ENCODE results near the gene KIF4A. TPM values are rescaled to one million over a fixed set of nuclear protein-coding genes. Genes with fewer than 3 reads are reported as not detected.
"Not testable (repeated sequence)": the region's sequence is repeated elsewhere in the genome, so short reads cannot be mapped to it uniquely, and the experiment has no call there.

The KIF4A gene
- total RNA-seq, 2 experiments from 2014 or later: 19.5 to 22.3 TPM

DNA sequence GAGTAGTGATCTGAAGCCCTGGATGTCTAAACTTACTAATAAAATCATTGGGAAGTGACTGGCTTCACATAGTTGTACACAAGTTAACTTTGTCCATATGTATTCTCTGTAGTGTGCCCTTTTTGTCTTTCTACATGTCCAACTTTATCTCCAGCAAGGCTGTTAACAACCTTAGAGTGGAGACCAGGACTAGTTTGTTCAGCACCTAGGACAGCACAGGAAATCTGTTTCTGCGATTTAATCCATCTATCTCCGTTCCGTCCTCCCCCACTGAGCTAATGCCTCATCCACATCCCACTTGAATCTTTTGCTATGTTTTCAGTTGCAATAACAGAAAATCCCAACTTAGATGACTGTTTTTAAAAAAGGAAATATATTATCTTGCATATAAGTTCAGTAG is 25.1 kb upstream of the KIF4A start:
- ATAC-seq (no peak), DNase-seq (no peak)
- H3K4me1 Mint-ChIP-seq (ENCODE audit: low read depth): no peaks in the 10 kb centered on the region
- TF ChIP-seq, protein P1, sequence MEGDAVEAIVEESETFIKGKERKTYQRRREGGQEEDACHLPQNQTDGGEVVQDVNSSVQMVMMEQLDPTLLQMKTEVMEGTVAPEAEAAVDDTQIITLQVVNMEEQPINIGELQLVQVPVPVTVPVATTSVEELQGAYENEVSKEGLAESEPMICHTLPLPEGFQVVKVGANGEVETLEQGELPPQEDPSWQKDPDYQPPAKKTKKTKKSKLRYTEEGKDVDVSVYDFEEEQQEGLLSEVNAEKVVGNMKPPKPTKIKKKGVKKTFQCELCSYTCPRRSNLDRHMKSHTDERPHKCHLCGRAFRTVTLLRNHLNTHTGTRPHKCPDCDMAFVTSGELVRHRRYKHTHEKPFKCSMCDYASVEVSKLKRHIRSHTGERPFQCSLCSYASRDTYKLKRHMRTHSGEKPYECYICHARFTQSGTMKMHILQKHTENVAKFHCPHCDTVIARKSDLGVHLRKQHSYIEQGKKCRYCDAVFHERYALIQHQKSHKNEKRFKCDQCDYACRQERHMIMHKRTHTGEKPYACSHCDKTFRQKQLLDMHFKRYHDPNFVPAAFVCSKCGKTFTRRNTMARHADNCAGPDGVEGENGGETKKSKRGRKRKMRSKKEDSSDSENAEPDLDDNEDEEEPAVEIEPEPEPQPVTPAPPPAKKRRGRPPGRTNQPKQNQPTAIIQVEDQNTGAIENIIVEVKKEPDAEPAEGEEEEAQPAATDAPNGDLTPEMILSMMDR (IDR thresholded peaks at IDR 0.05): no peak
- H3K9me3 Mint-ChIP-seq: no peaks in the 10 kb centered on the region
- H3K4me3 Mint-ChIP-seq: no peak overlapping the region
- intact Hi-C loops (cut with micrococcal nuclease): loop anchor here (5.0 kb wide), 1 partner anchor 67 kb away; no protein-coding TSS in a partner anchor
- ChIA-PET CTCF (no interaction called here), POLR2A (no interaction called here)
- no peaks in the 10 kb centered on the region for H3K36me3 Mint-ChIP-seq (ENCODE audit: low read depth)
- H3K27ac Mint-ChIP-seq: no peak overlapping the region
- no peaks in the 10 kb centered on the region for H3K27me3 Mint-ChIP-seq

DNA sequence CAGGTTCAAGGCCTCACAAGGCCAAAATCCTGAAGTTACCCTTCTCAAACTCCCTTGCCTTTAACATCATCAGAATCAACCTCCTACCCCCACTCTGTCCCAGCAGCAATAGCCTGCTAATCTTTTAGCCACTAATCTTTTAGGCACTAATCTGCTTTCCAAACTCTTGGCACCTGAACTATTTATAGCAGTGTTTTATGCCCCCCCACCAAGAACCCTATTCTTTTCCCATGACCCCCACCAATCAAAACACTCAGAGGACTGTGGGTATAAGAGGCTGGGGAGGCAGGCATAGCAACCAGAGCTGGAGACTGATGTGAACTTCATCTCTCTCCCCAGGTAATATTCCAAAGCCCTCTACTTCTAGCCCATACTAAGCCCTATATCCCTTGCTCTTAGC is 21.9 kb upstream of the KIF4A start, which contains the start of gene ARR3:
Gene ARR3 (plus strand): TSS at position 301 of the 400 bp plus-strand sequence. CDS start 1,052 bp downstream, outside the sequence.
- ATAC-seq (no peak), DNase-seq (no peak)
- no peak within 1 kb of the TSS for H3K27ac Mint-ChIP-seq
- ChIA-PET POLR2A (no interaction called here), CTCF (no interaction called here)
- H3K36me3 Mint-ChIP-seq (ENCODE audit: low read depth): no peaks in the 10 kb centered on the region
- H3K4me1 Mint-ChIP-seq (ENCODE audit: low read depth): no peaks in the 10 kb centered on the region
- TF ChIP-seq, protein P1 (IDR thresholded peaks at IDR 0.05): no peak
- H3K9me3 Mint-ChIP-seq: no peaks in the 10 kb centered on the region
- intact Hi-C loops (cut with micrococcal nuclease): no loop called here
- no peak within 1 kb of the TSS for H3K4me3 Mint-ChIP-seq
- no peaks in the 10 kb centered on the region for H3K27me3 Mint-ChIP-seq

- POLR2A ChIA-PET; H3K36me3 Mint-ChIP-seq (ENCODE audit: low read depth); intact Hi-C loops (cut with micrococcal nuclease); H3K27ac Mint-ChIP-seq; H3K4me1 Mint-ChIP-seq (ENCODE audit: low read depth); H3K9me3 Mint-ChIP-seq; H3K4me3 Mint-ChIP-seq; CTCF ChIA-PET; H3K27me3 Mint-ChIP-seq; DNase-seq; ATAC-seq: not testable (repeated sequence)
Measured at GRCh38 chrX:70274029-70274428, 15.9 kb upstream of the KIF4A start.

DNA sequence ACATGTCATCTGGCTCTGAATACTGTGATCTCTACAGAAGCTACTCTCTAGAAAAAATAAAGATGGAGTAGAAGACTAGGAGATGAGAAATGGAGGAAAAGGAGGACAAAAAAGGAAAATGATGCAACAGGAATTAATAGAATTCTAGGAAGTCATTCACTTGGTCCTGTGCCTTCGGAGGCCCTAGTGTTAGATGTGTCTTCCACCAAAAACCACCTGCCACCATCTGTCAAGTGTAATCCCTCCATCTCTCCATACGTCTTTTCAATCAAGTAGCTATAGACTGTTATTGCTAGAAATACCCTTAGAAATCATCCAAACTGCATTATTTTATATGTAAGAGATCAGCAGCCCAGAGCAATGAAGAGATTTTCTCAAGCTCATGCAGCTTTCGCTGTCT is 10.8 kb upstream of the KIF4A start:
- Mint-ChIP-seq H3K27me3 (no peaks in the 10 kb centered on the region), H3K27ac (no peak overlapping the region), H3K4me1 (ENCODE audit: low read depth) (no peaks in the 10 kb centered on the region), H3K9me3 (no peaks in the 10 kb centered on the region), H3K4me3 (no peak overlapping the region), H3K36me3 (ENCODE audit: low read depth) (peaks cover 11% of the 10 kb centered on the region)
- DNase-seq (no peak), ATAC-seq (no peak)
- TF ChIP-seq, protein P1 (IDR thresholded peaks at IDR 0.05): no peak
- ChIA-PET CTCF (no interaction called here), POLR2A (no interaction called here)
- intact Hi-C loops (cut with micrococcal nuclease): no loop called here

DNA sequence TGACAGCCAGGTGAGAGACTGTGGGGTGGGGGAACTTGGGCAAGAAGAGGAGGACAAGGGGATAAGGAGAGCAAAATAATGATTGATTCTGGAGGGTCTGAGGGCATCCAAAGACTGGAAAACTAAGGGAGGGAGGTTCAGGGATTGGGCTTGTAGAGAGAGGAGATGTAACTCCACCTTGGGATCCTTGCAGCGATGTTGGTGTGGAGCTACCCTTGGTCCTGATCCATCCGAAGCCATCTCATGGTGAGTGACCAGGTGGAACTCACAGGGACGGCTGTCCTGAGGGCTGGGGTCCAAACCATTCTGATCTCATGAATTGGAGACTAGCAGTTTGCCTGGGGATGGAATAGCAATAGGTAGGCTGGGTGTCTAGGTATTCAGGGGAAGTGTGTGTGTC is 9.3 kb upstream of the KIF4A start:
- no peaks in the 10 kb centered on the region for H3K4me1 Mint-ChIP-seq (ENCODE audit: low read depth)
- H3K27me3 Mint-ChIP-seq: no peaks in the 10 kb centered on the region
- DNase-seq (no peak), ATAC-seq (no peak)
- no peaks in the 10 kb centered on the region for H3K9me3 Mint-ChIP-seq
- H3K27ac Mint-ChIP-seq: no peak overlapping the region
- ChIA-PET CTCF (no interaction called here), POLR2A (no interaction called here)
- peaks cover 14% of the 10 kb centered on the region for H3K36me3 Mint-ChIP-seq (ENCODE audit: low read depth)
- H3K4me3 Mint-ChIP-seq: no peak overlapping the region
- intact Hi-C loops (cut with micrococcal nuclease): no loop called here
- TF ChIP-seq, protein P1 (IDR thresholded peaks at IDR 0.05): no peak

DNA sequence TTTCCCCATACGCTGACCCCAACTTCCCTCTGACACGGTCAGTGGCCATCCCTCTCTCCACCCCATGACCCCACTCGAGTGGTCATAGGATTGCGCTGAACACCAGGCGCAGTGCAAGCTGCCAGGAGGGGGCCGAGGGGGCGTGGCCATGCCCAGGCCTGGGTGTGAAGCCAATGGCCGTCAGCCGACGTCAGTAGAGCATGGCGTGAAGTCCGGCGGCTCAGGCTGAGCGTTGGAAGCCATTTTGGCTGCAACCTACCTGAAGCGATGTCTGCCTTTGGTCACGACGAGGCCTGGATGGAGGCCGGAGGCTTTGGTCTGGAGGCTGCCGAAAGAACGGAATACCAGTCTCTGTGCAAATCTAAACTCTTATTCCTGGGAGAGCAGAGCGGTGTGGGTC is 8.0 kb upstream of the KIF4A start, which contains the start of gene RAB41:
Gene RAB41 (plus strand): TSS at position 222 of the 400 bp plus-strand sequence. CDS start 46 bp downstream, at position 268.
- Mint-ChIP-seq H3K4me1 (ENCODE audit: low read depth) (no peaks in the 10 kb centered on the region), H3K27me3 (no peaks in the 10 kb centered on the region), H3K9me3 (no peaks in the 10 kb centered on the region), H3K4me3 (no peak within 1 kb of the TSS), H3K36me3 (ENCODE audit: low read depth) (peaks cover 17% of the 10 kb centered on the region), H3K27ac (no peak within 1 kb of the TSS)
- DNase-seq (no peak), ATAC-seq (no peak)
- ChIA-PET POLR2A (no interaction called here), CTCF (no interaction called here)
- intact Hi-C loops (cut with micrococcal nuclease): no loop called here
- TF ChIP-seq, protein P1 (IDR thresholded peaks at IDR 0.05): no peak

Measured in activated CD8-positive, alpha-beta T cell treated with anti-CD3 and anti-CD28 coated beads for 36 hours (primary cell).